Effector memory CD8-positive, alpha-beta T cell (primary cell): ENCODE measurements around the gene ST3GAL2.

Source experiments
- ATAC-seq: fragments of 150-1000 bp; cut with Tn5 transposase; replicated peaks from 2 replicates; pipeline ENCODE4 v1.10.0; 2021; ENCODE audit warnings: mild to moderate bottlenecking, moderate library complexity
- DNase-seq, 3 experiments: peaks; one replicate each; pipeline ENCODE4 v3.0.0; 2021
- H3K27ac Mint-ChIP-seq, 2 donors: one replicate each; pipeline ENCODE4 v1.8.0; 2022; ENCODE audit warnings: mild to moderate bottlenecking in 2 of 2, mixed read lengths in 2 of 2, moderate library complexity in 2 of 2
- H3K27me3 Mint-ChIP-seq, 2 donors: one replicate each; pipeline ENCODE4 v1.8.0; 2022; ENCODE audit warnings: mixed read lengths in 2 of 2
- H3K36me3 Mint-ChIP-seq: one replicate; pipeline ENCODE4 v1.8.0; 2022; ENCODE audit warnings: mild to moderate bottlenecking, moderate library complexity, mixed read lengths; ENCODE audit not compliant: insufficient read depth
- H3K4me1 Mint-ChIP-seq, 2 donors: one replicate each; pipeline ENCODE4 v1.8.0; 2022; ENCODE audit warnings: low read depth in 2 of 2, mixed read lengths in 2 of 2
- H3K4me3 Mint-ChIP-seq, 2 donors: one replicate each; pipeline ENCODE4 v1.8.0; 2022; ENCODE audit warnings: mild to moderate bottlenecking in 2 of 2, mixed read lengths in 2 of 2, moderate library complexity in 2 of 2
- H3K9me3 Mint-ChIP-seq, 2 donors: one replicate each; pipeline ENCODE4 v1.8.0; 2022; ENCODE audit warnings: mixed read lengths in 2 of 2

ST3GAL2 gene

DNA sequence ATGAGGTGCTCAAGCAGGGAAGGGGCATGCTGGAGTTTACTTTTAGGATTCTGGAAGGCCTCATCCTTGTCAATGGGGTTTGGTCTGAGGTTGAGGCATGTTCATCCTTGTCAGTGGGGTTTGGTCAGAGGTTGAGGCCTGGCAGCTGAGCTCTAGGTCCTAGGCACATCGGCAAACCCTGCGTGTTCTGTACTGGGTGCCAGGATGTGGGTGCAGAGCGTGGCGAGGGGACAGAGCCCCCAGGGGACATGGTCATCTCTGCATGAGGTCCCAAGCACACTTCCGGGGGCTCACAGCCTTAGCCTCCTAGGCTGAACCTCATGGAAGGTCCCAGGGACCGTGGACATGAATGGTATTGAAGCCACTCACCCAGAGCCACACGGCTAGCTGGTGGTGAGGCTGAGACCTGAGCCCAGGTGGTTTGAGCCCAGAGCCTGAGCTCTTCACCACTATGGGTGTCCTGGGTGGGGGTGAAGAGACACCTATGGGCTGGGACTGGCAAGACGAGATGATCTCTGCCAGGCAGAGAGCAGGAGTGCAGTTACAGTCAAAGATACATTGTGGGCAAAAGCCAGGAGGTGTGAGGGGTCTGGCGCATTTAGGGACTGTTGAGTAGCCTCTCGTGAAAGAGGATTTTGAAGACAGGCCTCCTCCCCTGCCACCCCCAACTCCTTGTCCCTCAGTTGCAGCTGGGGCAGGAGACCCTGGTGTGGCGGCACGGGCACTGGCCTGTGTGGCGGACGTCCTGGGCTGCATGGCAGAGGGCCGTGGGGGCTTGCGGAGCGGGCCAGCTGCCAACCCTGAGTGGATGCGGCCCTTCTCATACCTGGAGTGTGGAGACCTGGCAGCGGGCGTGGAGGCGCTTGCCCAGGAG lies 34.8 kb upstream of the ST3GAL2 start:
- Mint-ChIP-seq H3K36me3 (peaks cover 10% of the 10 kb centered on the region), H3K27ac (peak overlapping the region in 1 of 2 donors; percentile 35), H3K27me3 (no peaks in the 10 kb centered on the region), H3K4me3 (no peak overlapping the region), H3K4me1 (peaks cover 7 to 13% of the 10 kb centered on the region in 2 donors), H3K9me3 (no peaks in the 10 kb centered on the region)
- no peak for DNase-seq
- ATAC-seq, result no peak

DNA sequence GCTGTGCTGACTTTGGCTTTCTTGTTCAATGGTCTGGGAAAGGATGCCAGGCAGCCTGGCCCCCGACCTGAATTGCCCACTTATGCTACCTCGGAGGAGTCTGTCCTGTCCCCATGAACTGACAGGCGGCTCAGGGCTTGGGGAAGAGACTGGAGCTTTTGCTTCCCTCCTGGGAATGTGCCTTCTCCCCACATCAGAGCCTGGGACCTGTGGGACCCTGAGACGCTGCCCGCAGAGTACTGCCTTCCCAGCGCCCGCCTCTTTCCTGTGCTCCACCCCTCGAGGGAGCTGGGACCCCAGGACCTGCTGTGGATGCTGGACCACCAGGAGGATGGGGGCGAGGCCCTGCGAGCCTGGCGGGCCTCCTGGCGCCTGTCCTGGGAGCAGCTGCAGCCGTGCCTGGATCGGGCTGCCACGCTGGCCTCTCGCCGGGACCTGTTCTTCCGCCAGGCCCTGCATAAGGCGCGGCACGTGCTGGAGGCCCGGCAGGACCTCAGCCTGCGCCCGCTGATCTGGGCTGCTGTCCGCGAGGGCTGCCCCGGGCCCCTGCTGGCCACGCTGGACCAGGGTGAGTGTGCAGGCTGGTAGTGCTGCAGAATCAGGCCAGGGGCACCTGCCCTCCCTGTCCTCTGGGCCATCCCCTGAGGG lies 34.0 kb upstream of the ST3GAL2 start:
- no peak overlapping the region for H3K4me3 Mint-ChIP-seq

DNA sequence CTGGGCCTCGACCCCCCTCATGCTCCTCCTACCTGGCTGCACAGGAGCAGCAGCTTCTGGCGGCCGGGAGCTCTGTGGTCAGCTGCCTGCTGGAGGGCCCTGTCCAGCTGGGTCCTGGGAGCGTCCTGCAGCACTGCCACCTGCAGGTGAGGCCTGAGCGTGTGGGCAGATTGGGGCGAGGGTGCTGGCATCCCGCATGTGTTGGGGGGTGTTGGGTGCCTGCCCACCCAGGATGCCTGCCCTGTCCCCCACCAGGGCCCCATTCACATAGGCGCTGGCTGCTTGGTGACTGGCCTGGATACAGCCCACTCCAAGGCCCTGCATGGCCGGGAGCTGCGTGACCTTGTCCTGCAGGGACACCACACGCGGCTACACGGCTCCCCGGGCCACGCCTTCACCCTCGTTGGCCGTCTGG lies 32.0 kb upstream of the ST3GAL2 start:
- Mint-ChIP-seq H3K36me3 (peaks cover 5% of the 10 kb centered on the region), H3K4me3 (no peak overlapping the region), H3K27me3 (no peaks in the 10 kb centered on the region), H3K4me1 (peaks cover 0 to 4% of the 10 kb centered on the region in 2 donors), H3K9me3 (no peaks in the 10 kb centered on the region), H3K27ac (peak overlapping the region; percentile 83 to 85)
- no peak for DNase-seq
- ATAC-seq, result no peak

More for the DNA sequence above, 34.0 kb upstream of the ST3GAL2 start:
- Mint-ChIP-seq H3K27ac (no peak overlapping the region), H3K9me3 (no peaks in the 10 kb centered on the region), H3K36me3 (peaks cover 10% of the 10 kb centered on the region), H3K27me3 (no peaks in the 10 kb centered on the region), H3K4me1 (peaks cover 1 to 6% of the 10 kb centered on the region in 2 donors)
- no peak for DNase-seq
- ATAC-seq, result no peak

DNA sequence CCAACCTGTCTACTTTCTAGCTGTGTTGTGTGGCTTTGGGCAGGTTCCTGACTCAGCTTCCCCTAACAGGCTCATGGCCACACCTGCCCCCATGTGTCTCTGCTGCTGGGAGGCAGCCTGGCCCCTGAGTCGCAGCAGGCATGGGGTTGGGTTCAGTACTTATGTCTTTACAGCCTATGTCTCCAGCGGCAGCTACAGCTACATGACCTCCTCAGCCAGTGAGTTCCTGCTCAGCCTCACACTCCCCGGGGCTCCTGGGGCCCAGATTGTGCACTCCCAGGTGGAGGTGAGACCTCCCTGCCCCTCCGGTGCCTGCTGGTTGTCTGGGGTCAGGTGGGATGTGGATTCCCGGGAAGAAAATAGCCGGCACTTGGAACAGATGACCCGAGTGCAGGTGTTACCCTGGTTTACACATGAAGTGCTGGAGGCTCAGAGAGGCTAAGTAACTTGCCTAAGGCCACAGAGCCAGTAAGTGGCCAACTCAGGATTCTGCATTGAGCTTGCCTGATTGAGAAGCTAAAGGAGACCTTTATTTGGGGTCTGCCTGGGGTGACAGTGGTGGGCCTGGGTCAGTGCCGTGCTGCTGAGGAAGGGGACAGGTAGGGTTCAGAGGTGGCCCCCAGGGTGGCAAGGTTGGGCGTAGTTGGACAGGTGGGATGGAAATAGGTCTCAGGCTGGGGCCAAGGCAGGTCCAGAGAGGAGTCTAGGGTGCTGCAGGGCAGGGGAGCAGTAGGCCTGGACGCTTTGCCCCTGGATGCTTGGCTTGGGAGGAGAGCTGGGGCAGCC lies 31.4 kb upstream of the ST3GAL2 start:
- no peaks in the 10 kb centered on the region for H3K27me3 Mint-ChIP-seq
- no peak overlapping the region for H3K4me3 Mint-ChIP-seq
- DNase-seq, result no peak
- no peaks in the 10 kb centered on the region for H3K9me3 Mint-ChIP-seq
- peak overlapping the region; percentile 83 to 85 for H3K27ac Mint-ChIP-seq
- peaks cover 0 to 4% of the 10 kb centered on the region in 2 donors for H3K4me1 Mint-ChIP-seq
- no peak for ATAC-seq
- peaks cover 5% of the 10 kb centered on the region for H3K36me3 Mint-ChIP-seq

DNA sequence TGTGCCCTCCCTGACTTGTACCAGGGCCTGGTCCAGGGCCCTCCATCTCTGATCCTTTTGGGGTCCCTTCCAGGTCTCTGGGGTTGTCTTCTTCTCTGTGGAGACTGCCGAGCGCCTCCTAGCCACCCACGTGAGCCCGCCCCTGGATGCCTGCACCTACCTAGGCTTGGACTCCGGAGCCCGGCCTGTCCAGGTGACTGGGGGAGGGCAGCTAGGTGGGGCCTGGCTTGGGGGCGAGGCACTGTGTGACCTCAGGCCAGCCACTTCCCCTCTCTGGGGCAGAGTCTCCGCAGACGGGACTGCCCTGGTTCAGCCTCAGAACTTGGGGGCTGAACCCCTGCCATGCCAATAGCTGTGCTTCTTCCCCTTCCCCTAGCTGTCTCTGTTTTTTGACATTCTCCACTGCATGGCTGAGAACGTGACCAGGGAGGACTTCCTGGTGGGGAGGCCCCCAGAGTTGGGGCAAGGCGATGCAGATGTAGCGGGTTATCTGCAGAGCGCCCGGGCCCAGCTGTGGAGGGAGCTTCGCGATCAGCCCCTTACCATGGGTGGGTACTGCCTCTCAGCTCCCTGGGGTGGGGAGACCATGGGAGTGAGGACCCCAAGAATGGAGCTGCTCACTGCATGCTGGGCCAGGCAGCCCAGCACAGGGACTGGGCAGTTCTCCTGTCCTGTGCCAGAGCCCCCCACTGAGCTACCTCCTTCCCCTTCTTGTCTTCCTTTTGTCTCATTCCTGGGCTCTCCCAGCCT lies 30.1 kb upstream of the ST3GAL2 start:
- no peak for ATAC-seq
- Mint-ChIP-seq H3K27me3 (no peaks in the 10 kb centered on the region), H3K4me3 (no peak overlapping the region), H3K36me3 (peaks cover 14% of the 10 kb centered on the region), H3K27ac (no peak overlapping the region), H3K4me1 (peaks cover 0 to 4% of the 10 kb centered on the region in 2 donors), H3K9me3 (no peaks in the 10 kb centered on the region)
- no peak for DNase-seq

DNA sequence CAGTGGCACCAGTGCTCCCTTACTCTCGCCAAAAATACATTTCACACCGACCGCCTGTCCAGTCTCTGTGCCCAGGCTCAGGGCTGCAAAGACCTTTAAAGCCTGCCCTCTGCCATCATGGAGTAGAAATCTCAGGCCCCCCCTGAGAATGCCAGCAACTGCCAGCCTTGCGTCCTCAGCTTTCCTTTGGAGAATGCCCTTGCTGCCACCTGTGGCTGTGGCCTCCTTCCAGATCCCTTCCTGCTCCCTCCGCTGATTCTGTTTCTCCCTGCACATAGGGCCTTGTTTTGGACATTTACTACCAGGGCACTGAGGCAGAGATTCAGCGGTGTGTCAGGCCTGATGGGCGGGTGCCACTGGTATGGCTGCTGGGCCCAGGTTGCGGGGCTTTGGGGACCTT lies 28.7 kb upstream of the ST3GAL2 start:
- no peaks in the 10 kb centered on the region for H3K27me3 Mint-ChIP-seq
- peaks cover 12% of the 10 kb centered on the region for H3K36me3 Mint-ChIP-seq
- no peak overlapping the region for H3K4me3 Mint-ChIP-seq
- H3K4me1 Mint-ChIP-seq, result peaks cover 0 to 4% of the 10 kb centered on the region in 2 donors
- H3K27ac Mint-ChIP-seq, result peak overlapping the region in 1 of 2 donors; percentile 60
- ATAC-seq, result no peak
- no peaks in the 10 kb centered on the region for H3K9me3 Mint-ChIP-seq
- no peak for DNase-seq

DNA sequence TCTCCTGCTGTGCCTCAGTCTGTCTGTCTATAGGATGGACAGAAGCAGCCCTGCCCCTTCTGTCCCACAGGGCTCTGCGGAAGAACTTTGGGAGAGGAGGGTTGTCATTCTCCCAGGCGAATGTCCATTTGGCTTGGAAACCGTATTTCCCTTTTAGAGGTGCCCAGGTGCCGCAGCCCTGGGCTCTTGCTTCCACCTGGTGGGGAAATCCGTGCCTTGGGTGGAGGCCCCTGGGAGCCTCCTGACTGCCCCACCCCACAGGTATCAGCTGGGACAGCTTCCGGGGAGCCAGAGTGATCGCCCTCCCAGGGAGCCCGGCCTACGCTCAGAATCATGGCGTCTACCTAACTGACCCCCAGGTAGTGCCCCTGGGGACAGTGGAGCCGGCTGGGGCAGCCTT lies 28.2 kb upstream of the ST3GAL2 start:
- DNase-seq, result no peak
- Mint-ChIP-seq H3K36me3 (peaks cover 12% of the 10 kb centered on the region), H3K27me3 (no peaks in the 10 kb centered on the region), H3K27ac (no peak overlapping the region), H3K9me3 (no peaks in the 10 kb centered on the region), H3K4me1 (peaks cover 0 to 4% of the 10 kb centered on the region in 2 donors), H3K4me3 (no peak overlapping the region)
- no peak for ATAC-seq

DNA sequence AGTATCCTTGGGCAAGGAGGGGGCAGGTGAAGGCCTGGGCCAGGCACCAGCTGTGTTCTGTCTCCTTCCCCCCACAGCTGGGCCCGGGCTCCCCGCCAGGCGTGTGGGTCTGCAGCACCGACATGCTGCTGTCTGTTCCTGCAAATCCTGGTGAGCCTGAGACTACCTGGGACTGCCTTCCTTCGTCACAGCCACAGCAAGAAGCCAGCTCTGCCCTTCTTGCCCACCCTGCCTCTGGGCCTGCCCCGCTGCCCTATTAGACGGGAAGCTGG lies 27.8 kb upstream of the ST3GAL2 start:
- Mint-ChIP-seq H3K27ac (no peak overlapping the region), H3K36me3 (peaks cover 12% of the 10 kb centered on the region), H3K27me3 (no peaks in the 10 kb centered on the region), H3K4me3 (no peak overlapping the region), H3K4me1 (peaks cover 0 to 5% of the 10 kb centered on the region in 2 donors), H3K9me3 (no peaks in the 10 kb centered on the region)
- no peak for ATAC-seq
- DNase-seq, result no peak

DNA sequence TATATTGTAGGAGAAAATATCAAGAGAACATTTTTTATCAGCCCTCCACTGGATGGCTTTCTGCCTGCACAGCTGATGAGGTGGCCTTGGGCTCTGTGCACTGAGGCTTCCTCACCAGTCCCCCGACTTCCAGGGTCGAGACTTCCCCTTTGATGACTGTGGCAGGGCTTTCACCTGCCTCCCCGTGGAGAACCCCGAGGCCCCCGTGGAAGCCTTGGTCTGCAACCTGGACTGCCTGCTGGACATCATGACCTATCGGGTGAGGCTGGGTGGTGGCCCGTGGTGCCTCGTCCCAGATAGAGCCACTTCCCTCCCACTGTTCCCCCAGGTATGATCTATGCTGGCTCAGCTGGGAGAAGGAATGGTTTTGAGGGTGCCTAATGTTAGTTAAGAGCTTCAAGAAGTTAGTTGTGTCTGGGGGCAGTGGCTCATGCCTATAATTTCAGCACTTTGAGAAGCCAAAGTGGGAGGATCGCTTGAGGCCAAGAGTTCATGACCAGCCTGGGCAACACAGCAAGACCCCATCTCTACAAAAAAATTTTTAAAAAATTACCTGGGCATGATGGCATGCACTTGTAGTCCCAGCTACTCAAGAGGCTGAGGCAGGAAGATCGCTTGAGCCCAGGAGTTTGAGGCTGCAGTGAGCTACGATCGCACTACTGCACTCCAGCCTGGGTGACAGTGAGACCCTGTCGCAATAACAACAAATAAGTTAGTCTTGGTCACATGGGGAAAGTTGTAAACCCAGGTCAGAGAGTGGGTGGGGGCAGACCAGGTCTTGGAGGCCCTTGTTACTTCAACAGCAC lies 27.3 kb upstream of the ST3GAL2 start:
- no peak for ATAC-seq
- Mint-ChIP-seq H3K4me1 (peaks cover 0 to 7% of the 10 kb centered on the region in 2 donors), H3K36me3 (peaks cover 12% of the 10 kb centered on the region)

DNA sequence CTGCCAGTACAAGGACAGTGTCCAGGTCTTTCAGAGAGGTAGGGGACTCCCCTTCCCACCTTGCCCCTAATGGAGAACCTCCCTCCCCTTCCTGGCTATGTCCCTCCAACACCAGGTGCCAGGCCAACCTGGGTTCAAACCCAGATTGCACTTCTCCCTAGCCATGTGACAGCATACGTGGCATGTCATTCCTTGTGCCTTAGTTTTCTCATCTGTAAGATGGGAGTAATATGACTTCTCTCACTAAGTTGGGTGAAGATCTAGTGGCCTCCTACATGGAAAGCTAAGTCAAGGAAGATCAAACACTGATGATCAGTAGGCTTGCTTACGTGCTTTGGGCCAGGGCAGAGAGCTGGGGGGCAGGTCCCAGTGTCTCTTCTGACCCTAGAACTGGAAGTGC lies 24.3 kb upstream of the ST3GAL2 start:
- ATAC-seq (no peak), DNase-seq (no peak)
- no peak overlapping the region for H3K4me3 Mint-ChIP-seq
- H3K4me1 Mint-ChIP-seq, result peaks cover 0 to 3% of the 10 kb centered on the region in 2 donors
- H3K36me3 Mint-ChIP-seq, result peaks cover 15% of the 10 kb centered on the region
- H3K27me3 Mint-ChIP-seq, result no peaks in the 10 kb centered on the region
- H3K27ac Mint-ChIP-seq, result no peak overlapping the region
- no peaks in the 10 kb centered on the region for H3K9me3 Mint-ChIP-seq

More for the DNA sequence above, 27.3 kb upstream of the ST3GAL2 start:
- Mint-ChIP-seq H3K9me3 (no peaks in the 10 kb centered on the region), H3K4me3 (no peak overlapping the region), H3K27me3 (no peaks in the 10 kb centered on the region), H3K27ac (no peak overlapping the region)
- DNase-seq, result no peak

DNA sequence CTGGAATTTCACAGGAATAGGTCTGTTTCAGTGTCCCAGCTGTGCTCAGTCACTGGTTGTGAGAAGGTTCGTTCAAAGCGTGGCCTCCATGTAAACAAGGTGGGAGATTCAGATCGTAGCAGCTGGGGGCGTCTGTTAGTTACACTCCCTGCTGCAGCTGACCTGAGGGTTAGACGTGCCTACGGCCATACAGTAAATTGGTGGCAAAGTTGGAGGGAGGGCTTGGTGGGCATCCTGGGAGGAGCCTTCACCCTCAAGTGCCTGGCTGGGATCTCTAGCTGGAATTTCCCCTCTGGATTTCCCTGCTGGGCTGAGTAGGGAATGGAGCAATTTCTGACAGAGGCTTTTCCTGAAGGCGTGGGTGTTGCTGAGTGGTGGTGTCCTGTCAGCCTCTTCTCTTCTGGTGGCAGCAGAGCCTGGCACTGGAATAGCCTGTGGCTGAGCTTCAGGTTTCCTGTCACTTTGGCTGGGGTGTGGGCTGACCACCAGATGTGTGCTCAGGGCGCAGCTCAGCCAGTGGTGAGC lies 21.9 kb upstream of the ST3GAL2 start:
- DNase-seq (no peak), ATAC-seq (no peak)
- Mint-ChIP-seq H3K27ac (no peak overlapping the region), H3K4me1 (peaks cover 4 to 5% of the 10 kb centered on the region in 2 donors), H3K36me3 (peaks cover 15% of the 10 kb centered on the region), H3K4me3 (no peak overlapping the region), H3K27me3 (no peaks in the 10 kb centered on the region), H3K9me3 (no peaks in the 10 kb centered on the region)

DNA sequence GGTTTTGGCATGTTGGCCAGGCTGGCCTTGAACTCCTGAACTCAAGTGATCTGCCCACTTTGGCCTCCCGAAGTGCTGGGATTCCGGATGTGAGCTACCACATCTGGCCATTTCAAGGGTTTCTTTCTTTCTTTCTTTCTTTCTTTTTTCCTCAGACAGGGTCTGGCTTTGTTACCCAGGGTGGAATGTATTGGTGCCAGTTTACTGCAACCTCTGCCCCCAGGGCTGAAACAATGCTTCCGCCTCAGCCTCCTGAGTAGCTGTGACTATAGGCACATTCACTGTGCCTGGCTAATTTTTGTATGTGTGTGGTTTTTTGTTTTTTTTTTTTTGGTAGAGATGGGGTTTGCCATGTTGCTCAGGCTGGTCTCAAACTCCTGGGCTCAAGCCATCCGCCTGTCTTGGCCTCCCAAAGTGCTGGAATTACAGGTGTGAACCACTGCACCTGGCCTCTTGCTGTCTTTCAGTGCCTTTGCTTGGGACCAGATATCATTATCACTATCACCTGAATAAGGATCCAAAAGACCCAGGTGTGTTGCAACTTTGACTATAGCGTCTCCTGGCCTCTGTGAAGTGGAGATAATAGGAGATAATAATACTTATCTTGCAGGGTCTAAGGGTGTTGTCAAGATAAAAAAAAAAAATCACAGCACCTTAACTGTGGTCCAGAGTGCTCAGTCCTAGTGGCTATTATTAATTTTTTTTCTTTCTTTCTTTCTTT lies 18.7 kb upstream of the ST3GAL2 start:
- no peaks in the 10 kb centered on the region for H3K27me3 Mint-ChIP-seq
- H3K36me3 Mint-ChIP-seq, result peaks cover 3% of the 10 kb centered on the region
- no peaks in the 10 kb centered on the region for H3K9me3 Mint-ChIP-seq
- peaks cover 15 to 20% of the 10 kb centered on the region in 2 donors for H3K4me1 Mint-ChIP-seq
- H3K4me3 Mint-ChIP-seq, result no peak overlapping the region
- ATAC-seq (no peak), DNase-seq (no peak)
- H3K27ac Mint-ChIP-seq, result no peak overlapping the region
